ENCODE data around the gene CDH16. TPM values are rescaled to one million over a fixed set of nuclear protein-coding genes. Genes with fewer than 3 reads are reported as not detected.

CDH16 gene
- total and polyA plus RNA-seq, 2 of the 13 experiments (the other 11 are each of a cell fraction or from before 2014, with no cell fraction given) = 2.7 to 3.9 TPM

GRCh38 chr16:66934138-66934838 is 15.6 kb upstream of the CDH16 start, which contains the start of gene CIAO2B (continued):
- 0 out of 2 replicates have a peak, but pooled peaks have one; percentile 66 for TF ChIP-seq CAMTA2 (CRISPR knock-in tag; IDR thresholded peaks at IDR 0.05; ENCODE audit: borderline replicate concordance)
- TF ChIP-seq ZNF607 (CRISPR knock-in tag; IDR thresholded peaks at IDR 0.05; ENCODE audit: borderline replicate concordance) = peak; percentile 77; the same call in 1 of the 2 replicates
- peak; percentile 78 for TF ChIP-seq ZNF768 (CRISPR knock-in tag; IDR thresholded peaks at IDR 0.05)
- TF ChIP-seq MLX (CRISPR knock-in tag; IDR thresholded peaks at IDR 0.05) = peak; percentile 48; the same call in 1 of the 2 replicates
- TF ChIP-seq NONO (IDR thresholded peaks at IDR 0.05) = no peak
- peak; percentile 98 for TF ChIP-seq NONO (CRISPR knock-in tag; conservative IDR thresholded peaks at IDR 0.05)
- TF ChIP-seq ZNF629 (CRISPR knock-in tag; conservative IDR thresholded peaks at IDR 0.05) = peak; percentile 50
- no peak for TF ChIP-seq GTF3A (CRISPR knock-in tag; conservative IDR thresholded peaks at IDR 0.05)
- no peak for TF ChIP-seq RARG (CRISPR knock-in tag; IDR thresholded peaks at IDR 0.05; ENCODE audit: low read depth)
- peak; percentile 49 for TF ChIP-seq LBX2 (CRISPR knock-in tag; IDR thresholded peaks at IDR 0.05; ENCODE audit: borderline replicate concordance)
- TF ChIP-seq ZSCAN21 (CRISPR knock-in tag; IDR thresholded peaks at IDR 0.05; ENCODE audit: borderline replicate concordance) = peak; percentile 97
- peak; percentile 96 for TF ChIP-seq ZNF512B (CRISPR knock-in tag; IDR thresholded peaks at IDR 0.05; ENCODE audit: borderline replicate concordance)
- 0 out of 2 replicates have a peak, but pooled peaks have one; percentile 14 for TF ChIP-seq PBX2 (CRISPR knock-in tag; IDR thresholded peaks at IDR 0.05)
- peak; percentile 77; the same call in 1 of the 2 replicates for TF ChIP-seq ZNF274 (CRISPR knock-in tag; IDR thresholded peaks at IDR 0.05)
- TF ChIP-seq TBL1XR1 (IDR thresholded peaks at IDR 0.05; ENCODE audit: borderline replicate concordance, low read length, partially characterized antibody) = no peak
- TF ChIP-seq RBM22 (optimal IDR thresholded peaks at IDR 0.05; ENCODE audit: low read length) = no peak
- TF ChIP-seq ZNF160 (CRISPR knock-in tag; IDR thresholded peaks at IDR 0.05) = peak; percentile 93
- peak; percentile 79; the same call in 1 of the 2 replicates for TF ChIP-seq ZNF704 (CRISPR knock-in tag; IDR thresholded peaks at IDR 0.05; ENCODE audit: borderline replicate concordance)
- TF ChIP-seq MXD1 (CRISPR knock-in tag; IDR thresholded peaks at IDR 0.05) = peak; percentile 93
- peak; percentile 85 for TF ChIP-seq ADNP (CRISPR knock-in tag; IDR thresholded peaks at IDR 0.05)
- TF ChIP-seq IRX3 (CRISPR knock-in tag; IDR thresholded peaks at IDR 0.05; ENCODE audit: borderline replicate concordance, low read depth) = peak; percentile 13; the same call in 1 of the 2 replicates
- peak; percentile 99 for TF ChIP-seq ZFY (CRISPR knock-in tag; IDR thresholded peaks at IDR 0.05)
- peak; percentile 99 for TF ChIP-seq SALL2 (CRISPR knock-in tag; IDR thresholded peaks at IDR 0.05)

All from HepG2 (cell line).